Spleen (tissue), 7 donors: ENCODE data around the gene ERC1.

Experiments used
- POLR2A ChIP-seq, 3 donors: fragments of 450-650 bp; IDR thresholded peaks; one replicate each; pipeline ENCODE4 v1.5.1; 2017; ENCODE audit warnings: antibody characterized with exemption in 3 of 3, mild to moderate bottlenecking in 1 of 3
- POLR2AphosphoS5 ChIP-seq, 3 donors: sonication (generic); formaldehyde crosslinking; IDR thresholded peaks; one replicate each; pipeline ENCODE4 v1.5.1; 2017; ENCODE audit warnings: antibody characterized with exemption in 3 of 3
- TF ChIP-seq, protein P1 (sequence below), 11 experiments: fragments of 200-600 bp in 7 of 11; fragments of 450-650 bp in 4 of 11; sonication (generic) in 4 of 11; IDR thresholded peaks in 8 of 11; conservative IDR thresholded peaks in 3 of 11; 1 replicate in 7 of 11; 2 replicates in 4 of 11; pipeline versions ENCODE4 v1.4.0 to v1.8.0; 2016 to 2021; ENCODE audit warnings: antibody characterized with exemption in 11 of 11, inconsistent platforms in 4 of 11, mild to moderate bottlenecking in 1 of 11
- donor health status: DM: no; HTN: no; CAD: no; lungs with moderate emphysema.
- donor health status: DM: no; HTN: no; CAD: no.
- donor health status: DM: no; HTN: no; CAD: no.

DNA sequence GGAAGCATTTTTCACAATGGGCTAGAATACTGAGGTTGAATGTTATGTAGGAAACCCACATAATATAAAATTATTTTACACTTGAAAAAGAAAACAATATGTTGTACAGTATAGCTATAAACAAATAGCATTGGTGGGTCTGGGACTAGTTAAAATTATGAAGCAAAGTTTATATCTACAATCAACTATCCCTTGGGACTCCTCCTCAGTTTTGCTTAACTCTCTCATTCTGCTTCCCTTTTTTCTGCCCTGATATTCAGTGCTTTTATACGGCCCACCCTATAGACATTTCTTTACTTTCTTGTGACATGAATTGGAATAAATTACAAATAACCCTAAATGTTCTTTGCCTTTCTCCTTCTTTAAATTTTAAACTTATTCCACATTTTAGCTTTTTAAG lies 302.9 kb downstream of the ERC1 start:
- TF ChIP-seq, protein P1, sequence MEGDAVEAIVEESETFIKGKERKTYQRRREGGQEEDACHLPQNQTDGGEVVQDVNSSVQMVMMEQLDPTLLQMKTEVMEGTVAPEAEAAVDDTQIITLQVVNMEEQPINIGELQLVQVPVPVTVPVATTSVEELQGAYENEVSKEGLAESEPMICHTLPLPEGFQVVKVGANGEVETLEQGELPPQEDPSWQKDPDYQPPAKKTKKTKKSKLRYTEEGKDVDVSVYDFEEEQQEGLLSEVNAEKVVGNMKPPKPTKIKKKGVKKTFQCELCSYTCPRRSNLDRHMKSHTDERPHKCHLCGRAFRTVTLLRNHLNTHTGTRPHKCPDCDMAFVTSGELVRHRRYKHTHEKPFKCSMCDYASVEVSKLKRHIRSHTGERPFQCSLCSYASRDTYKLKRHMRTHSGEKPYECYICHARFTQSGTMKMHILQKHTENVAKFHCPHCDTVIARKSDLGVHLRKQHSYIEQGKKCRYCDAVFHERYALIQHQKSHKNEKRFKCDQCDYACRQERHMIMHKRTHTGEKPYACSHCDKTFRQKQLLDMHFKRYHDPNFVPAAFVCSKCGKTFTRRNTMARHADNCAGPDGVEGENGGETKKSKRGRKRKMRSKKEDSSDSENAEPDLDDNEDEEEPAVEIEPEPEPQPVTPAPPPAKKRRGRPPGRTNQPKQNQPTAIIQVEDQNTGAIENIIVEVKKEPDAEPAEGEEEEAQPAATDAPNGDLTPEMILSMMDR (IDR thresholded peaks at IDR 0.05 in 8 of 11, conservative IDR thresholded peaks at IDR 0.05 in 3 of 11): no peak
- TF ChIP-seq POLR2A (IDR thresholded peaks at IDR 0.05): no peak
- no peak for TF ChIP-seq POLR2AphosphoS5 (IDR thresholded peaks at IDR 0.05)
